Cardiac fibroblast (primary cell): ENCODE measurements around the gene UNC93A.
"Not testable (repeated sequence)": the region's sequence is repeated elsewhere in the genome, so short reads cannot be mapped to it uniquely, and the experiment has no call there.

ENCODE experiments used
- DNase-seq, 2 donors: peaks; one replicate each; pipeline versions ENCODE4 v3.0.0 to v3.0.0-alpha.2; 2010; ENCODE audit warnings: low read depth in 2 of 2
- H3K4me3 ChIP-seq, 2 donors: replicated peaks in 1 of 2; 1 replicate in 1 of 2; 2 replicates in 1 of 2; pipeline ENCODE4 v1.5.1; 2011; ENCODE audit warnings: low read depth in 2 of 2, low read length in 2 of 2, mild to moderate bottlenecking in 2 of 2, moderate library complexity in 1 of 2
- CTCF ChIP-seq: IDR thresholded peaks from one replicate; pipeline ENCODE4 v1.5.1; 2011; ENCODE audit warnings: low read depth, mild to moderate bottlenecking, low read length, inconsistent platforms

The UNC93A gene

GRCh38 chr6:167311286-167311685 is 20.2 kb downstream of the UNC93A start:
- no peak for DNase-seq
- no peak overlapping the region for H3K4me3 ChIP-seq
- no peak for TF ChIP-seq CTCF

- DNase-seq, H3K4me3 ChIP-seq: not testable (repeated sequence)
Observed at GRCh38 chr6:167311691-167312090, 20.6 kb downstream of the UNC93A start.

GRCh38 chr6:167314180-167314821 is 23.2 kb downstream of the UNC93A start:
- DNase-seq = no peak
- TF ChIP-seq CTCF = no peak
- H3K4me3 ChIP-seq = no peak overlapping the region

GRCh38 chr6:167317172-167317571 is 26.1 kb downstream of the UNC93A start:
- no peak overlapping the region for H3K4me3 ChIP-seq
- no peak for DNase-seq
- TF ChIP-seq CTCF = no peak

- not testable (repeated sequence) for DNase-seq, H3K4me3 ChIP-seq
Observed at GRCh38 chr6:167318354-167318753, 27.2 kb downstream of the UNC93A start.

GRCh38 chr6:167318856-167319255 is 27.7 kb downstream of the UNC93A start:
- DNase-seq, H3K4me3 ChIP-seq: not testable (repeated sequence)

- DNase-seq, H3K4me3 ChIP-seq: not testable (repeated sequence)
Observed at GRCh38 chr6:167319856-167320753, 29.0 kb downstream of the UNC93A start.

GRCh38 chr6:167320754-167321056 is 29.6 kb downstream of the UNC93A start:
- not testable (repeated sequence) for H3K4me3 ChIP-seq, DNase-seq

GRCh38 chr6:167321185-167321584 is 30.1 kb downstream of the UNC93A start:
- H3K4me3 ChIP-seq, DNase-seq: not testable (repeated sequence)

GRCh38 chr6:167323111-167323510 is 32.0 kb downstream of the UNC93A start:
- no peak overlapping the region for H3K4me3 ChIP-seq
- TF ChIP-seq CTCF = no peak
- no peak for DNase-seq
